Midbrain (tissue), 1 donor: ENCODE measurements around the gene DERA.
A peak's percentile ranks its signal among the peaks of the same experiment; 100 is the strongest.
"Not testable (repeated sequence)": the region's sequence is repeated elsewhere in the genome, so short reads cannot be mapped to it uniquely, and the experiment has no call there.

ENCODE experiments used
- DNase-seq: peaks from one replicate; lab custom pipeline; 2025; lab: John Stamatoyannopoulos, UW

The DERA gene

DNA sequence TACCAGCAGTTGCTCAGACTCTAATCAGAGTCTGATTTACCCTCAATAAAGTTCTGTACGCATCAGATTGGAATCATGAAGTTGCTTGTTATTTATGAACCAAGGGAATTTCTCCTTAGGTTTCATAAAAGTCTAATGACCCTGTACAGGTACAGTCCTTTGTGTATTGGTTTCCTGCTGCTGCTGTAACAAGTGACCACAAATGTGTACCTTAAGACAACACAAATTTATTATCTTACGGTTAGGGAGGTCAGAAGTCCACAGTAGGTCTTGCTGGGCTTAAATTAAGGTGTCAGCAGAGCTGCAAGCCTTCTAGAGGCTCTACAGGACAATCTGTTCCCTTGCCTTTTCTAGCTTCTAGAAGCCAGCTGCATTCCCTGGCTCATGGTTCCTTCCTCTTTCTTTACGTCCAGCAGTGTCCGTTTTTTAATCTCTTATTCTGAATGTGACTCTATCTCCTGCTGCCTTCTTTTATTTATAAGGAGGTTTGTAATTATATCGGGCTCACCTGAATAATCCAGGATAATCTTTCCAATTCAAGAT lies 6.7 kb upstream of the DERA start:
- DNase-seq: no peak

DNA sequence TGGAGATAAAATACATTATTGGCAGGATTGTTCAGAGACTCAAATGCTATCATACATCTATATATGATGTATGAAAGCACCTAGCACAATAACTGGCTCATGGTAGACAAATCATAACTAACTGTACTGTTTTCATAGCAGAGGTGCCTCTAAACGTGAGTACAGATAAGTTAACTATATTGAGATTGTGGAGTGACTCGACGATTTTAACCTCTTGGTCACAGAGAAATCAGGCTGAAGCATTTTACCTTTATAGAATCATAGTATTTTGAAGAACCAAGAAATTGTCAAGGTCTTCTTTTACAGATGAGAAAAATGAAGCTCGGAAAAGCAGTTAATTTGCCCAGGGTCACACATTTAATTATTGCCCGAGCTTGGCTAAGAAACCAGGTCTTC lies 666 bp upstream of the DERA start:
- DNase-seq: no peak

DNA sequence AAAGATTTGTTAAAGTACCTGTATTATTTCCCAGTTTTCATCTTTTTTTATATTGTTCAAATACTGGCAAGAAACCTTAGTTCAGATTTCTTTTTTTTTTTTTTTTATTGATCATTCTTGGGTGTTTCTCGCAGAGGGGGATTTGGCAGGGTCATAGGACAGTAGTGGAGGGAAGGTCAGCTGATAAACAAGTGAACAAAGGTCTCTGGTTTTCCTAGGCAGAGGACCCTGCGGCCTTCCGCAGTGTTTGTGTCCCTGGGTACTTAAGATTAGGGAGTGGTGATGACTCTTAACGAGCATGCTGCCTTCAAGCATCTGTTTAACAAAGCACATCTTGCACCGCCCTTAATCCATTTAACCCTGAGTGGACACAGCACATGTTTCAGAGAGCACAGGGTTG lies 799 bp downstream of the DERA start:
- not testable (repeated sequence) for DNase-seq

DNA sequence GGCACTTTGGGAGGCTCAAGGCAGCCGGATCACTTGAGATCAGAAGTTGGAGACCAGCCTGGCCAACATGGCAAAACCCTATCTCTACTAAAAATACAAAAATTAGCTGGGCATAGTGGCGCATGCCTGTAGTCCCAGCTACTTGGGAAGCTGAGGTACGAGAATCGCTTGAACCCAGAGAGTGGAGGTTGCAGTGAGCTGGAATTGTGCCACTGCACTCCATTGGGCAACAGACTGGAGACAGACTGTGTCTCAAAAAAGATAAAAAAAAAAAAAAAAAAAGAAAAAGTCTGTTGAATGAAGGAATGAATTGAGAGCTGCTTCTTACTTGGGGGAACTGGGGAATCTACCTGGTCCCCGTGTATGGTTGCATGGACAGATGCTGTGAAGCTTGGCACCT lies 3.0 kb downstream of the DERA start:
- DNase-seq: not testable (repeated sequence)

DNA sequence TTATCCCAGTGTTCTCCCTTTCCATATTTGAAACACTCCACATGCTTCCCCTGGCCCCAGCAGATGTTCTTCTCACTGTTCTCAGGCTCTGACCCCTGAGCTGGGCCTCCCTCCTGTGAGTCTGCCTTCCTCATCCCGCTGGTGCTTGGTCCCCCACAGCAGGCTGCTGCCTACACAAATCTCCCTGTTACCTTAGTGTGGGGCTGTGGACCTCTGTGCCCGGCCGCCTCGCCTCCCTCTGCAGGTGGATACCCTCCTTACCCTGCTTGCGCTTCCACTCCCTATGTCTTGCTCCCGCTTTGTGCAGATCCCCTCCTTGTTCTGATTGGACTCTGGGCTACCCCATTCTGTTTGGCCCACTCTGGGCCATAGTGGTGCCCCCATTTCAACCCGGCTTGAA lies 6.9 kb downstream of the DERA start:
- DNase-seq: no peak

DNA sequence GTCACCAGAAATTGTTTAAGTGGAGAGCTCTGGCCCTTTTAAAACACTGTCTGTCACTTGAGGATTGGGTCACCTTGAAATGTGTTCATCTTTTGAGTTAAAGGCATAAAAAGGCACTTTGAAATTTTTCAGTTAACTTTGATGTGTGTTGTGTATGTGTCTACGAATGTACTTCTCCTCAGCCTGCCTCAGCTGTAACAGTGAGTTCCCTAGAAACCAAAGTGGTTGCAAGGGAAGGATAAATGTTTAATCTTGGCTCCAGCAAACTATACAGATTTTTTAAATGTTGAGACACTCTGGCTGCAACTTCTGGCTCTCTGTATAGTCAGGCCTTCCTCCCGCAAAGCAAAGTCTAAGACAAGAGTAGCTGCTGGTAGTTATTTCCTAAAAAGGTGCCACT lies 8.3 kb downstream of the DERA start:
- no peak for DNase-seq

DNA sequence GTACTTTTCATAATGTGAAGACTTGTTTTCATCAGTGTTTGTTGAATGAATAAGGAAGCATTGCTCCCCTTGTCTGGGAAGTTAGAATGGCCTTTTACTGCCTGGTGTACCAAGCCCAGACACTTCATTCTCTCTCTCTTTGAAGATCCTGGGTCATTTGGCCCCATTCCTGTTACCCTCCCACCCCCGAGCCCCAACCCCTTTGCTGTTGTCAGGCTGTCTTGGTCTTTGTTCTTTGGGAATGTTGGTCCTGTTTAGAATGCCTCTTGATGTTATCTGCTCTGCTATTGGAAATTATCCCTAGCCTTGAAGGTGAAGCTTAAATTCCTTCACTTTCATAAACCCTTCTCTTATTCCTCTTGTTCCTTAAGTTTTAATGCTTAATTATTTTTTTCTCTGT lies 13.8 kb downstream of the DERA start:
- no peak for DNase-seq

DNA sequence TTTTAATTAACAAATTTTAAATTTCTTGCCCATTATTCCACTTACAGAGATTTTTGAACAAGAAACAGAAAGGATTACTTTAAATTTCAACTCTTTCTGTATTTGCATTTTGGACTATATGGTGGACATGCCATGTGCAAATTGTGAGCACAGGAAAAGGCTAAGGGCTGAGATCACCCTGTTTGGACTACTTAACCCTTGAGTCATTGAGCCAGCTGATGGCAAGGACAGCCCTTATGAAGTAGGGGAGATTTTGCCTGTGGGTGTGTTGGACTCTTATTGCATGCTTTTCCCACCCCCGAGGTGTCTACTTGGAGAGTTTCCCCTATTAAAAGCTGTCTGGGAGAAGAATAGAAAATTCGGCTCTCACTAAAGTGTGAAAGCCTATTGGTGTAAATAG lies 17.2 kb downstream of the DERA start:
- no peak for DNase-seq

DNA sequence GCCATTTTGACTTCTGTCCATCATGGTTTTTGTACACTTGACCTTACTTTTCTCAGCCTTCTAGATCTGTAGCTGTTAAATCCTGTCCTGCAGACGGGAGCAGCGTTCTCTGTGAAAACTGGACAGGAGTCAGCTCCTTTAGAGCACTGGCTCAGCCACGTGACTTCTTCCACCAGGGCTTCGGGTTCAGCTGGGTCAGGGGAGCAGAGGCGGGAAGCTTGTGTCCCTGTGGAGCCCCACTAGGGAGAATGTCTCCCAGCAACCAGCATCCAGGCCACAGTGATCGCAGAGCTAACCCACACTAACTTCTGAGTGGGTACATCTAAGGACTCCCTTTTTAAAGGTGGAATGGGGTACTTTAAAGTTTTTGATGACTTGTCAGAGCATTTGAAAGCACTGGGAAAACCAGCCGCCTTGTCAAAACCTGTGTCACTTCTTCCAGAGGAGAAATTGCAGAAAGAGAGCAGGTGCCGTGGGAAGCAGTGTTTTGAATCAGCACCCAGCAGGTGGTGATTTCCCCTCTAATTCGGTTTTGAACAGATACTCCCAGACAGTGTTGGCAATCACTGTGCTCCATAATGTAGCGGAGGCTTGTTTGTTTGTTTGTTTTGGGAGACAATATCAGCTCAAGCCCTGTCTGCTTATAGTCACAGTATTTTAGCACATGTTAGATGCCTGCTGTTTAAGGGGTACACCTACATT lies 17.9 kb downstream of the DERA start:
- peak; percentile 31 for DNase-seq

DNA sequence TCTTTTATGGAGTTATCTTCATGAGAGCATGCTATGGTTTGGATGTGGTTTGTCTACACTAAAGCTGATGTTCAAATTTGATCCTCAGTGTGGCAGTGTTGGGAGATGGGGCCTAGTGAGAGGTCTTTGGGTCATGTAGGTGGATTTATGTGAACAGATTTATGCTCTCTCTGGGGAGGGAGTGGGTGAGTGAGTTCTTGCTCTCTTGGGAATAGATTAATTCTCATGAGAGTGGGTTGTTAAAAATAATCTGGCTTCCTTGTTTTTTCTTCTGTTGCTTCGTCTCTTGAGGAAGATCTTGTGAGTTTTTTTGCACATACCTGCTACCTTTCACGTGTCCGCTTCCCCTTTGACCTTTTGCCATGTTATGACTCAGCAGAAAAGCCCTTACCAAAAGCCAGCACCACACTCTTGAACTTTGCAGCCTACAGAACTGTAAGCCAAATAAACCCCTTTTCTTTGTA lies 20.5 kb downstream of the DERA start:
- no peak for DNase-seq

DNA sequence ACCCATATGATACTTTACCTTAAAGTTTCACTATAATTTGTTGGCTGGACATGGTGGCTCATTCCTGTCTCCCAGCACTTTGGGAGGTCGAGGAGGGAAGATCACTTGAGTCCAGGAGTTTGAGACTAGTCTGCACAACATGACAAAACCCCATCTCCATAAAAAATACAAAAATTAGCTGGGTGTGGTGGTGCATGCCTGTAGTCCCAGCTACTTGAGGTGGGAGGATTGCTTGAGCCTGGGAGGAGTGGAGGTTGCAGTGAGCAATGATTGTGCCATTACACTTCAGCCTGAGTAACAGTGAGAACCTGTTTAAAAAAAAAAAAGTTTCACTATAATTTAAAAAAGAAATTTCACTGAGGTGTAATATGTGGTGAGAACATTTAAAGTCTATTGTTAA lies 21.2 kb downstream of the DERA start:
- no peak for DNase-seq

DNA sequence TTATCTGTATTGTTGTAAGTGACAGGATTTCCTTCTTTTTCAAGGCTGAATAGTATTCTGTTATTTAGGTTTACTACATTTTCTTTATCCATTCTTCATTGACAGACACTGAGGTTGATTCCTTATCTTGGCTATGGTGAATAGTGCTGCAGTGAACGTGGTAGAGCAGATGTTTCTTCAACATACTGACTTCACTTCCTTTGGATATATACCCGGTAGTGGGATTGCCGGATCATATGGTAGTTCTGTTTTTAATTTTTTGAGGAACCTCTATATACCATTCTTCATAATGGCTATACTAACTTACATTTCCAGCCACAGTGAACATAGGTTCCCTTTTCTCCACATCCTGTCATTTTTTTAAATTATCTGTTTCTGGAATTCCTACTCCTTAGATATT lies 21.8 kb downstream of the DERA start:
- DNase-seq: no peak

DNA sequence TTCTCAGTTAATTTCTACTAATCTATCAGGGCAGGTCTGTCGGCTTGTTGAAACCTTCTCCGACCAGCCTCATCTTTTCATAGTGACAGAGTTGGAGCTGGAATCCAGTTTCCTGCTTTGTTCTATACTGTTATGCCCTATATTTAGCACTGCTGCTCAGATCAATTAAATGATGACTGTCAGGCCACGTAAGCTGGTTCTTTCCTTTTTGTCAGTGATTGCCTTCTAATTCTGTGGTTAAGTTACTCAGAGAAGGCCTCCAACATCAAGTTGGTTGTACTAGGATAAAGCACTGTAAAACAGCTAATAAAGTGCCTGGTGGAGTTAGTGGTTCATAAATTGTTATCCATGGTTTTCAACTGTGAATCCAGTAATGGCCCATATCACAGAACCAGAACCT lies 22.6 kb downstream of the DERA start:
- no peak for DNase-seq

DNA sequence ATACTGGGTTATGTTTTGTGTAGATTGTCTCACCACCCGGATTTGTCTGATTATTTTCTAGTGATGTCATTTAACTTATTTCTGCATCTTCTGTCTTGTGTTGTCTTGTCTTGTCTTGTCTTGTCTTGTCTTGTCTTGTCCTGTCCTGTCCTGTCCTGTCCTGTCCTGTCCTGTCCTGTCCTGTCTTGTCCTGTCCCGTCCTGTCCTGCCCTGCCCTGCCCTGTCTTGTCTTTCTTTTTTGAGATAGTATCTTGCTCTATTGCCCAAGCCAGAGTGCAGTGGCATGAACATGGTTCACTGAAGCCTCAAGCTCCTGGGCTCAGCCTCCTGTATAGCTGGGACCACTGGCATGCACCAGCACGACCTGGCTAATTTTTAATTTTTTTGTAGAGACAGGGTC lies 25.6 kb downstream of the DERA start:
- DNase-seq: no peak

DNA sequence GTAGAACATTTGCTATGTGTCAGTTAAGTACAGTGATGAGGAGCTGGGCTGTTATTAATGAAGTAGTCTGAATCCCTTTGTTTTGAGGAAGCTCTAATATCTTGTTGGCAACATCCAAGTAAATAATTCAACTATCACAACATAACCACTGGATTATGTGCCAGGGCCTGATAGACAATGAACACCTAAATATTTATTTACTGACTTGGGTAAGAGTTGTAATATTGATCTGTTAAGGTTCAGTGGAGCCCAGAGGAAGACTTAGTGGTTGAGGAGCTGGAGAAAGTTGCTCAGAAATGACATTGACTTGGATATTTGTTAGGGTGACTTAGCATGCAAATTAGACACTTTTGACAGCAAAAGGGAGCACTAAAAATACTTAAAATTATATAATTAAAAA lies 26.8 kb downstream of the DERA start:
- no peak for DNase-seq

DNA sequence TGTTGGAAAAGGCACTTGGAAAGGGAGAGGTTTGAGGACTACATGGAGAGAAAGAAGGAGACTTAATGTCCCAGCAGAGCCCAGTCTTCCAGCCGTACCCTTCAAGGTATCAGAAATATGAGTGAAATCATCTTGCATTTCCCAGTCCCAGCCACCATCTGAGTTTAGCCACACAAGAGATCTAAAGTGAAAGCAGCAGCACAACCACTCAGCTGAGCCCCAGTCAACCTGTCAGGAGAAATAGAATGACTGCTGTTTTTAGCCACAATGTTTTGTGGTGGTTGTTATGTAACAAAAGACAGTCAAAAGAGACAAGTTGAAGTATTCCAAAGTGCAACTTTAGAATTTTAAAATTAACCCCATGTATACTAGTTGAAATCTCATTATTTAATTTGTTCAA lies 28.0 kb downstream of the DERA start:
- no peak for DNase-seq

DNA sequence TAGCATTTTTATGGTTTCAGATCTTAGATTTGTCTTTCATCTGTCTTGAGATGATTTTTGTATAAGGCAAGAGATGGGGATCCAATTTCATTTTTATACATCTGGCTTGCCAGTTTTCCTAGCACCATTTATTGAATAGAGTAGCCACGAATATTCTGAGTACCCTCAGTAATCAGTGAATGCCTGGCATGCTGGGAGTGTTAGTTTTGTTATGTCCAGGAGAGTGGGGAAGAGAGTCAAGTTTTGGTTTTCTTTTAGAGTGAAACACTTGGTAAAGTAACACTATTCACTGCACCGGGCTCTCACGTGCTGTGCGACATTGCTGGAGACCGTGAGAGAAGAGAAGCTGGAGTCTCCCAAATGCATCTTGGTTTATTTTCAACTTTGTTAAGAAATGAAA lies 31.3 kb downstream of the DERA start:
- DNase-seq: no peak

DNA sequence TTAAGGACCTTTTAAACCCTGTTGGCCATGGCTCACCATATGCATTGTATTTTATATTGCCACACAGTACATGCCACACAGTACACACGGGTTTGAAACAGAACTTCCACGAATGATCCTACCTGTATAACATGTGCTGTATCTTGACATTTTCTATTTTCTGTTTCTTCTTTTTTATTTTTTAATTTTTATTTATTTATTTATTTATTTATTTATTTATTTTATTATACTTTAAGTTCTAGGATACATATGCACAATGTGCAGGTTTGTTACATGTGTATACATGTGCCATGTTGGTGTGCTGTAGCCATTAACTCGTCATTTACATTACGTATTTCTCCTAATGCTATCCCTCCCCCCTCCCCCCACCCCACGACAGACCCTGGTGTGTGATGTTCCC lies 32.4 kb downstream of the DERA start:
- DNase-seq: not testable (repeated sequence)

DNA sequence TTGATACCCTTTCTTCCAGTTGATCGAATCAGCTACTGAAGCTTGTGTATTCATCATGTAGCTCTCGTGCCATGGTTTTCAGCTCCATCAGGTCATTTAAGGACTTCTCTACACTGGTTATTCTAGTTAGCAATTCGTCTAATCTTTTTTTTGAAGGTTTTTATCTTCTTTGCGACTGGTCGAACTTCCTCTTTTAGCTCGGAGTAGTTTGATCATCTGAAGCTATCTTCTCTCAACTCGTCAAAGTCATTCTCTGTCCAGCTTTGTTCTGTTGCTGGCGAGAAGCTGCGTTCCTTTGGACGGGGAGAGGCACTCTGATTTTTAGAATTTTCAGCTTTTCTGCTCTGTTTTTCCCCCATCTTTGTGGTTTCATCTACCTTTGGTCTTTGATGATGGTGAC lies 37.3 kb downstream of the DERA start:
- not testable (repeated sequence) for DNase-seq

DNA sequence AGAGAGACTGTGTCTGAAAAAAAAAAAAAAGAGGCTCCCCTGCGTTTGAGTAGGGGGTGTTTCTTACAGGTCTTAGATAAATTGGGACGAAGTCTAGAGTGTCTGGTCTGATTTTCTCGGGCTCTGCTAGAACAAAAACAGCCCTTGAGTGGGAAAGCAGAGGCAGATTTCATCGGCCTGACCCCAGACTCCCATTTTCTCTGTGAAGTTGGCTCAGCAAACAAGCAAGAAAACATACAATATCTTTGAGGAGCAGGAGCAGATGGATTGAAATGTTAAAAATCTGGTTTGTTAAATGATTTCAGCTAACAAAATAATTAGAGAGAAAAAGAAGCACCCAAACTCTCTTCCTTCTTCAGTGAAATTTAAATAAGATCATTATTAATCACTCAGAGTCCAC lies 44.1 kb downstream of the DERA start:
- DNase-seq: no peak

DNA sequence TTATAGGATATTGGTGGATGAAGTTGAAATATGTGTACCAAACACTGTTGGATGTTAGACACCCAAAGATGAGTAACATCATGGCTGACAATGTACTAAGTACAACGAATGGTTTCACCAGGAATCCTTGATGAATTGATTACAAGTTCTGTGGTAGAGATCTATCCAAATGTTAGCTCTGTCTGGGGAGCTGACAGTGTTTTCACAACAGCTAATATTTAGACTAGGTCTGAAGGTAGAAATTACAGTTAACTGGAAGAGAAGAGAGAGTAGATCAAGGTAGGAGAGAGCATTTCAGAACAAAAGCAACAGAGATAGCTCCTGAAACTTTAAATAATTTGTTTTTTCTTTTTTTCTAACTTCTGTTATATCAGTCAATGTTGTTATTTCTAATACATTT lies 44.9 kb downstream of the DERA start:
- no peak for DNase-seq

DNA sequence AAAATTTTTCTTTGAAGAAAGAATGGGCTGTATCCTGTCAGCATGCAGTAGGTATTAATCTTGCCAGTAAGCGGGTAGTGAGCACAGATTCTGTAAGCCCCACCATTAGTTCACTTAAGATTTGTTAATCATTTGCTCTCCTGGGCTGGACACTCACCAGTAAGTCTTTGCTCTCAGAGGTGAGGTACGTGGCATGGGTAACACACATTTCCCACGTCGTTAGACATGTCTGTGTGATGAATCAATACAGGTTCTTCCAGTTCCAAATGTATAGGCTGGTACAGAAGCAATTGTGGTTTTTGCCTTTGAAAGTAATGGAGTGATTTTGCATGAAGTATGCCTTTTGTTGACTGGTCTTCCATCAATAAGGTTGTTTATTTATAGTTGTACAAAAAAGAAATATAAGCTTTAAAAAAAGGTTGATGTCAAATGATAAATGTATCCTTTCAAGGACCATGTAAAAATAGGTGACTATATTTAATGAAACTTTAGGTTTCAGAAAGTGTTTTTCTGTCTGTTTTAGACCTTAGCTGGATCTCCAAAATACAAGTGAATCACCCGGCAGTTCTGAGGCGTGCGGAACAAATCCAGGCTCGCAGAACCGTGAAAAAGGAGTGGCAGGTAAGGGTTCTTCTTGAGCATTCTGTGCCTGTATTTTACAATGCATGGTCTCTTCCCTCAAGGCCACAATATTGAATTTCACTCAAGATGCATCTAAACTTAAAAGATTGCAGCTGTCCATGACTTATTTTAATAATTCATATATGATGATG lies 45.5 kb downstream of the DERA start:
- DNase-seq: no peak

DNA sequence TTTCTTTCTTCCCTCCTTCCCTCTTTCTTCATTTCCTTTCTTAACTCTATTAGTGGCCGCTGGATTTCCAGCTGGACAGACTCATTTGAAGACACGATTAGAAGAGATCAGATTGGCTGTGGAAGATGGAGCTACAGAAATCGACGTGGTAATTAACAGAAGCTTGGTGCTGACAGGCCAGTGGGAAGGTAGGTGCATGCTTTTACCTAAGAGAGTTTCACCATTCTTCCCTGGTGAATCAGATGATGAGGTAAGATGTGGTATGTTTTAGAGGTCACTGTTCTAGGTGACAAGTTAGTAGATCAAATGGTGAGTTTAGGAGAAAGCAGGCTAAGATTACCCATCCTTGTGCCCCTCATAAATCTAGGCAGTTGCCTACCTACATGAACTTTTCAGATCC lies 51.6 kb downstream of the DERA start:
- DNase-seq: no peak
